Measurements from ENCODE around the gene FBXL14. TPM values are rescaled to one million over a fixed set of nuclear protein-coding genes. Genes with fewer than 3 reads are reported as not detected.
"Not testable (repeated sequence)": the region's sequence is repeated elsewhere in the genome, so short reads cannot be mapped to it uniquely, and the experiment has no call there.

Gene FBXL14
- total RNA-seq, 4 donors from 2014 or later: 10.9 to 16.4 (median 13.1) TPM

DNA sequence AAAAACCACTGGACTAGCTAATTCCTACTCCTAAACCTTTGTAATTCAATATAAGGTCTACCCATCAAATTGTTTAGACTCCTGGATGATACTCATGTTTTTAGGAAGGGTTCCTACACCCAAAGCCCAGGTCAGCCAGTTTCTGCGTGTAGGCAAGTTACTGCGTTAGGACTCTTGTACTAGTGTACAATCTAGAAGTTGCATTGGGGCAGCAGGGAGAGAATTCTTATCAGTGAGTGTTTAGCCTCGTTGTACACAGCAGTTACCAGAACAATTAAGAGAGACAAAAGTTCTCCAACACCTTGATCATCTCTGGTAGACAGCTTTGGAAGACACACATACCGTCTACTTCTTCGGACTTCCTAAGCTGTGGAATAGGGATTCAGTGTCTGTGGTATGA is 29.2 kb downstream of the FBXL14 start:
- no peaks in the 10 kb centered on the region for H3K4me1 ChIP-seq
- no peak overlapping the region for H3K27ac ChIP-seq
- H3K4me3 ChIP-seq: no peak overlapping the region
- no peak for ATAC-seq
- peaks cover 0 to 16% of the 10 kb centered on the region in 2 donors for H3K36me3 ChIP-seq
- H3K9me3 ChIP-seq: no peaks in the 10 kb centered on the region
- no peak for TF ChIP-seq EP300 (IDR thresholded peaks at IDR 0.05)
- TF ChIP-seq POLR2AphosphoS5 (IDR thresholded peaks at IDR 0.05): no peak
- TF ChIP-seq, protein P1, sequence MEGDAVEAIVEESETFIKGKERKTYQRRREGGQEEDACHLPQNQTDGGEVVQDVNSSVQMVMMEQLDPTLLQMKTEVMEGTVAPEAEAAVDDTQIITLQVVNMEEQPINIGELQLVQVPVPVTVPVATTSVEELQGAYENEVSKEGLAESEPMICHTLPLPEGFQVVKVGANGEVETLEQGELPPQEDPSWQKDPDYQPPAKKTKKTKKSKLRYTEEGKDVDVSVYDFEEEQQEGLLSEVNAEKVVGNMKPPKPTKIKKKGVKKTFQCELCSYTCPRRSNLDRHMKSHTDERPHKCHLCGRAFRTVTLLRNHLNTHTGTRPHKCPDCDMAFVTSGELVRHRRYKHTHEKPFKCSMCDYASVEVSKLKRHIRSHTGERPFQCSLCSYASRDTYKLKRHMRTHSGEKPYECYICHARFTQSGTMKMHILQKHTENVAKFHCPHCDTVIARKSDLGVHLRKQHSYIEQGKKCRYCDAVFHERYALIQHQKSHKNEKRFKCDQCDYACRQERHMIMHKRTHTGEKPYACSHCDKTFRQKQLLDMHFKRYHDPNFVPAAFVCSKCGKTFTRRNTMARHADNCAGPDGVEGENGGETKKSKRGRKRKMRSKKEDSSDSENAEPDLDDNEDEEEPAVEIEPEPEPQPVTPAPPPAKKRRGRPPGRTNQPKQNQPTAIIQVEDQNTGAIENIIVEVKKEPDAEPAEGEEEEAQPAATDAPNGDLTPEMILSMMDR (IDR thresholded peaks at IDR 0.05): no peak
- H3K27me3 ChIP-seq: no peaks in the 10 kb centered on the region
- 96 to 97% methylated on average over 3 to 5 of the region's 5 CpGs for WGBS, 2 donors (ENCODE audit: low coverage in 1 of 2)

DNA sequence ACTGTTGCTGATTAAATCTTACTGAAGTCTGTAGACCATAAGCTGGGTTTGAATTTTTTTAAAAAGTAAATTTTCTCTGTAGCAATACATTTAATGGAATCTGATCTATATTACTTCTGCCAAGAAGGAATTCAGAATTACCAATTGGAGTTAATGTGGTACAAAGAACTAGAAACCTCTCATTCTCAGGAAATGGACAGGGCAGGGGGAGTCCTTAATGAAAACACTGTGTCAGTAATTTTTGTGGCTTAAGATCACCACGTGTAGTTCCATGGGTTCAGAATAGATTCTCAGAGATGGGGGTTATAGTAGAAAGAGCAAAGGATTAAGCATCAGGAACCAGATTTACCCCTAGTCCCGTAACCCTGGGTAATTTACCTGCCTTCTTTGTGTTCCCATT is 30.3 kb downstream of the FBXL14 start:
- Histone ChIP-seq H3K9me3 (no peaks in the 10 kb centered on the region), H3K4me1 (no peaks in the 10 kb centered on the region), H3K36me3 (peaks cover 0 to 16% of the 10 kb centered on the region in 2 donors), H3K27ac (no peak overlapping the region), H3K27me3 (no peaks in the 10 kb centered on the region), H3K4me3 (no peak overlapping the region)
- 78 to 88% methylated on average over 2 of the region's 2 CpGs for WGBS, 2 donors (ENCODE audit: low coverage in 1 of 2)
- ATAC-seq: no peak
- TF ChIP-seq POLR2AphosphoS5 (IDR thresholded peaks at IDR 0.05) (no peak), POLR2A (IDR thresholded peaks at IDR 0.05) (no peak)
- TF ChIP-seq, protein P1 (IDR thresholded peaks at IDR 0.05): no peak

- H3K27me3 ChIP-seq: no peaks in the 10 kb centered on the region
- H3K4me3 ChIP-seq: no peak overlapping the region
- H3K4me1 ChIP-seq: no peaks in the 10 kb centered on the region
- no peak for ATAC-seq
- no peak for TF ChIP-seq POLR2A (IDR thresholded peaks at IDR 0.05)
- no peaks in the 10 kb centered on the region for H3K9me3 ChIP-seq
- 87 to 91% methylated on average over 9 to 13 of the region's 18 CpGs for WGBS, 2 donors (ENCODE audit: low coverage in 1 of 2)
- no peak overlapping the region for H3K27ac ChIP-seq
- peaks cover 0 to 16% of the 10 kb centered on the region in 2 donors for H3K36me3 ChIP-seq
Observed at GRCh38 chr12:1562813-1563407, 31.5 kb downstream of the FBXL14 start.

DNA sequence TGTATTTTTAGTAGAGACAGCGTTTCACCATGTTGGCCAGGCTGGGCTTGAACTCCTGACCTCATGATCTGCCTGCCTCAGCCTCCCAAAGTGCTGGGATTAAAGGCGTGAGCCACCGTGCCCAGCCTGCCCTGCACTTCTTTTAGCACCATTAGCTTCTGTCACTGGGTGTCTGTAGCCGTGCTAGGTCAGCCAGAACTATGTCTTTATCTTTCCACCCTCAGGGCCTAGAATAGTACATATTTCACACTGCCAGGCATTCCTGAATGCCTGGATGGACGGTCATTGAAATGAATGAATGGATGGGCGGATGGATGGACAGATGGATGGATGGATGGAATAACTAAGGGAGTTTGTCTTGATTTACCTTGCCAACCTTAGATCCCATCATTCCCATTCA is 33.7 kb downstream of the FBXL14 start:
- H3K9me3 ChIP-seq: no peaks in the 10 kb centered on the region
- no peaks in the 10 kb centered on the region for H3K27me3 ChIP-seq
- ATAC-seq: no peak
- 80 to 100% methylated on average over 3 to 6 of the region's 6 CpGs for WGBS, 2 donors (ENCODE audit: low coverage in 1 of 2)
- no peak overlapping the region for H3K27ac ChIP-seq
- no peak for TF ChIP-seq POLR2A (IDR thresholded peaks at IDR 0.05)
- TF ChIP-seq POLR2AphosphoS5 (IDR thresholded peaks at IDR 0.05): no peak
- TF ChIP-seq, protein P1 (IDR thresholded peaks at IDR 0.05): no peak
- no peak for TF ChIP-seq EP300 (IDR thresholded peaks at IDR 0.05)
- no peaks in the 10 kb centered on the region for H3K4me1 ChIP-seq
- H3K4me3 ChIP-seq: no peak overlapping the region
- peaks cover 0 to 6% of the 10 kb centered on the region in 2 donors for H3K36me3 ChIP-seq

DNA sequence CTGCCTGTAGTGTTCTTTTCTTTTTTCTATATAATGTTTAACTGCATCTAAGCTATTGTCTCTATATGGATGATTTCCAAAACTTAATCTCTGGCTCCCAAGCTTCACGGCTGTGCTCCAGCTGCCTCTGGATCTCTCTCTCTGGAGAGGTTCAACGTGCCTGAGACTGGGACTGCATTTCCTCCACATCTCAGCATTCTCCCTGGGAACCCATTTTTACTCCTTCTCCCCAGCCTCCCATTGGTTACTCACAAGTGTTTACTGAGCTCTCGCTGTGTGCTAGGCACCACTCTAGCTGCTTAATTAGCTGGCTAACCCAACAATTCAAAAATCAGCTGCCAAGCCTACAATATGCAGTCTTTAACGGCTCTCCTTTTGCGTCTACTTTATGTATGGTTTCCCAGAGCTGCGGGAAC is 34.7 kb downstream of the FBXL14 start:
- Histone ChIP-seq H3K27ac (no peak overlapping the region), H3K9me3 (no peaks in the 10 kb centered on the region), H3K4me3 (no peak overlapping the region), H3K4me1 (no peaks in the 10 kb centered on the region), H3K27me3 (no peaks in the 10 kb centered on the region), H3K36me3 (no peaks in the 10 kb centered on the region)
- no peak for ATAC-seq
- WGBS, 2 donors (ENCODE audit: low coverage in 1 of 2): 56 to 63% methylated on average over 2 to 6 of the region's 6 CpGs
- TF ChIP-seq, protein P1 (IDR thresholded peaks at IDR 0.05): no peak
- TF ChIP-seq POLR2AphosphoS5 (IDR thresholded peaks at IDR 0.05) (no peak), EP300 (IDR thresholded peaks at IDR 0.05) (no peak), POLR2A (IDR thresholded peaks at IDR 0.05) (no peak)

DNA sequence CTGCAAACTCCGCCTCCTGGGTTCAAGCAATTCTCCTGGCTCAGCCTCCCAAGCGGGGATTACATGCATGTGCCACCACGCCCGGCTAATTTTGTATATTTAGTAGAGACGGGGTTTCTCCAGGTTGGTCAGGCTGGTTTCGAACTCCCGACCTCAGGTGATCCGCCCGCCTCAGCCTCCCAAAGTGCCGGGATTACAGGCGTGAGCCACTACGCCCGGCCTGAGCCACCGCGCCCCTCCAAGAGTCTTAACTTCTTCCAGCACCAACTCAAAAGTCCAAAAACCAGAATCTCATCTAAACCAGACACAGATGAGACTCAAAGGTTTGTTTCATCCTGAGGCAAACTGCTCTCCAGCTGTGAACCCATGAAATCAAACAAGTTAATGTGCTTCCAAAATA is 36.3 kb downstream of the FBXL14 start:
- ATAC-seq, H3K4me1 ChIP-seq, H3K27ac ChIP-seq, H3K36me3 ChIP-seq, H3K27me3 ChIP-seq, H3K9me3 ChIP-seq, H3K4me3 ChIP-seq: not testable (repeated sequence)
- no CpG with 5 or more reads among the region's 15 CpGs for WGBS, 2 donors (ENCODE audit: low coverage in 1 of 2)

Measured in gastroesophageal sphincter (tissue), 4 donors.